Thyroid gland (tissue), 4 donors: Measurements from ENCODE around the gene TOM1. TPM values are rescaled to one million over a fixed set of nuclear protein-coding genes. Genes with fewer than 3 reads are reported as not detected.

Experiments
- DNase-seq, 2 donors: peaks; one replicate each; pipeline ENCODE4 v3.0.0-alpha.2; 2019
- H3K27ac ChIP-seq, 3 donors: fragments of 200-600 bp; sonication (generic); 1 replicate in 2 of 3; 2 replicates in 1 of 3; pipeline ENCODE4 v1.5.1; 2016 to 2019; ENCODE audit warnings: mild to moderate bottlenecking in 1 of 3, moderate library complexity in 1 of 3
- H3K27me3 ChIP-seq: fragments of 200-600 bp; sonication (generic); one replicate; pipeline ENCODE4 v1.5.1; 2019
- H3K36me3 ChIP-seq, 2 donors: fragments of 200-600 bp; sonication (generic); one replicate each; pipeline ENCODE4 v1.5.1; 2016 to 2019
- H3K4me1 ChIP-seq, 2 donors: fragments of 200-600 bp; sonication (generic); one replicate each; pipeline ENCODE4 v1.5.1; 2017 to 2019
- H3K4me3 ChIP-seq, 3 donors: fragments of 200-600 bp; sonication (generic); replicated peaks in 1 of 3; 1 replicate in 2 of 3; 2 replicates in 1 of 3; pipeline ENCODE4 v1.5.1; 2016; ENCODE audit warnings: mild to moderate bottlenecking in 1 of 3
- H3K9me3 ChIP-seq: fragments of 200-600 bp; sonication (generic); one replicate; pipeline ENCODE4 v1.5.1; 2017
- CTCF ChIP-seq, 6 experiments: fragments of 200-600 bp in 3 of 6; fragments of 450-650 bp in 3 of 6; sonication (generic) in 3 of 6; IDR thresholded peaks; one replicate each; pipeline ENCODE4 v1.5.1; 2016 to 2019; ENCODE audit warnings: antibody characterized with exemption in 6 of 6, mild to moderate bottlenecking in 2 of 6, inconsistent platforms in 1 of 6, moderate library complexity in 1 of 6
- POLR2A ChIP-seq, 2 donors: fragments of 450-650 bp; IDR thresholded peaks; one replicate each; pipeline ENCODE4 v1.6.1; 2017; ENCODE audit warnings: antibody characterized with exemption in 2 of 2, mild to moderate bottlenecking in 2 of 2, moderate library complexity in 1 of 2
- WGBS, 2 donors: methylation state at CpG; one replicate each; pipeline ENCODE4 v1.1.5; 2017; 5-methylcytosine and 5-hydroxymethylcytosine counted together
- intact Hi-C: fragments of 100-400 bp; cut with DNase I; formaldehyde crosslinking; loops from one replicate; pipeline ENCODE4 v1.15.1; 2023
- total RNA-seq, 4 donors: library from RNA; depleted of rRNA; stranded (reverse); fragments of >200 nt; gene quantifications; one replicate each; pipeline ENCODE4 v1.2.3, GENCODE V29; 2016

Gene TOM1
- total RNA-seq, 4 donors from 2014 or later = 60.5 to 87.1 (median 79.9) TPM

GRCh38 chr22:35257321-35258190 is 42.1 kb upstream of the TOM1 start, which contains the start of gene HMGXB4:
HMGXB4 (plus strand) TSS chr22:35257493; CDS start chr22:35262391, 4,898 bp downstream.
- TF ChIP-seq POLR2A (IDR thresholded peaks at IDR 0.05) = no peak
- TF ChIP-seq CTCF (IDR thresholded peaks at IDR 0.05) = peak in 2 of 6 experiments; percentile 13 to 18
- Histone ChIP-seq H3K4me3 (peak within 1 kb of the TSS; percentile 71 to 83 (median 77)), H3K27ac (peak within 1 kb of the TSS; percentile 84 to 99 (median 92)), H3K36me3 (peaks cover 0 to 2% of the 10 kb centered on the region in 2 donors), H3K27me3 (no peaks in the 10 kb centered on the region), H3K4me1 (peaks cover 0 to 8% of the 10 kb centered on the region in 2 donors), H3K9me3 (no peaks in the 10 kb centered on the region)
- intact Hi-C loops = no loop called here
- peak; percentile 84 to 89 for DNase-seq
- WGBS, 2 donors = 0% methylated on average over 3 to 29 of the region's 84 CpGs

GRCh38 chr22:35258191-35258988 is 41.3 kb upstream of the TOM1 start:
- H3K27me3 ChIP-seq = no peaks in the 10 kb centered on the region
- DNase-seq = no peak
- WGBS, 2 donors = 24 to 32% methylated on average over 23 of the region's 23 CpGs
- H3K9me3 ChIP-seq = no peaks in the 10 kb centered on the region
- intact Hi-C loops = no loop called here
- peaks cover 0 to 10% of the 10 kb centered on the region in 2 donors for H3K36me3 ChIP-seq
- peak overlapping the region in 1 of 3 donors; percentile 99 for H3K27ac ChIP-seq
- peaks cover 0 to 8% of the 10 kb centered on the region in 2 donors for H3K4me1 ChIP-seq
- H3K4me3 ChIP-seq = peak overlapping the region; percentile 71 to 83 (median 77)
- TF ChIP-seq CTCF (IDR thresholded peaks at IDR 0.05) = no peak
- no peak for TF ChIP-seq POLR2A (IDR thresholded peaks at IDR 0.05)

GRCh38 chr22:35264986-35265385 is 34.7 kb upstream of the TOM1 start:
- H3K27ac ChIP-seq = no peak overlapping the region
- H3K4me3 ChIP-seq = no peak overlapping the region
- no peaks in the 10 kb centered on the region for H3K4me1 ChIP-seq
- H3K27me3 ChIP-seq = no peaks in the 10 kb centered on the region
- intact Hi-C loops = no loop called here
- DNase-seq = no peak
- no peaks in the 10 kb centered on the region for H3K9me3 ChIP-seq
- TF ChIP-seq CTCF (IDR thresholded peaks at IDR 0.05) = no peak
- TF ChIP-seq POLR2A (IDR thresholded peaks at IDR 0.05) = no peak
- peaks cover 26 to 55% of the 10 kb centered on the region in 2 donors for H3K36me3 ChIP-seq
- WGBS, 2 donors = 95 to 97% methylated on average over 7 of the region's 7 CpGs

GRCh38 chr22:35266277-35266676 is 33.4 kb upstream of the TOM1 start:
- intact Hi-C loops = no loop called here
- no peak for DNase-seq
- Histone ChIP-seq H3K4me3 (no peak overlapping the region), H3K27ac (no peak overlapping the region), H3K4me1 (no peaks in the 10 kb centered on the region), H3K36me3 (peaks cover 26 to 55% of the 10 kb centered on the region in 2 donors), H3K9me3 (no peaks in the 10 kb centered on the region), H3K27me3 (no peaks in the 10 kb centered on the region)
- no peak for TF ChIP-seq POLR2A (IDR thresholded peaks at IDR 0.05)
- no peak for TF ChIP-seq CTCF (IDR thresholded peaks at IDR 0.05)
- 90 to 93% methylated on average over 3 of the region's 3 CpGs for WGBS, 2 donors
